Gastrocnemius medialis (tissue), 4 donors: ENCODE measurements around the gene WDSUB1. TPM values are rescaled to one million over a fixed set of nuclear protein-coding genes. Genes with fewer than 3 reads are reported as not detected.

Experiments used
- ATAC-seq, 2 donors: fragments of 150-250 bp; one replicate each; pipeline ENCODE4 v1.9.1; 2016
- DNase-seq, 2 donors: peaks; one replicate each; pipeline ENCODE4 v3.0.0-alpha.2; 2019
- H3K27ac ChIP-seq, 4 donors: fragments of 200-600 bp; sonication (generic); 1 replicate in 1 of 4; 2 replicates in 3 of 4; pipeline ENCODE4 v1.5.1; 2016 to 2018; ENCODE audit warnings: mild to moderate bottlenecking in 2 of 4, moderate library complexity in 1 of 4
- H3K27me3 ChIP-seq, 3 donors: fragments of 200-600 bp; sonication (generic) in 2 of 3; 1 replicate in 1 of 3; 2 replicates in 2 of 3; pipeline versions ENCODE4 v1.5.1 to v1.6.0; 2016 to 2019; ENCODE audit warnings: mild to moderate bottlenecking in 1 of 3, moderate library complexity in 1 of 3
- H3K36me3 ChIP-seq, 2 donors: fragments of 200-600 bp; sonication (generic) in 1 of 2; one replicate each; pipeline ENCODE4 v1.5.1; 2017 to 2018
- H3K4me1 ChIP-seq, 2 donors: fragments of 200-600 bp; sonication (generic) in 1 of 2; one replicate each; pipeline ENCODE4 v1.5.1; 2016 to 2017; ENCODE audit warnings: mild to moderate bottlenecking in 2 of 2
- H3K4me3 ChIP-seq, 4 donors: fragments of 200-600 bp; sonication (generic) in 3 of 4; 1 replicate in 1 of 4; 2 replicates in 3 of 4; pipeline ENCODE4 v1.5.1; 2016 to 2019; ENCODE audit warnings: mild to moderate bottlenecking in 2 of 4
- H3K9me3 ChIP-seq, 3 donors: fragments of 200-600 bp; sonication (generic) in 2 of 3; 1 replicate in 1 of 3; 2 replicates in 2 of 3; pipeline ENCODE4 v1.5.1; 2016 to 2019
- CTCF ChIP-seq, 5 experiments: fragments of 450-650 bp in 3 of 5; fragments of 200-600 bp in 2 of 5; sonication (generic) in 2 of 5; IDR thresholded peaks in 4 of 5; conservative IDR thresholded peaks in 1 of 5; 1 replicate in 4 of 5; 2 replicates in 1 of 5; pipeline ENCODE4 v1.5.1; 2016 to 2019; ENCODE audit warnings: antibody characterized with exemption in 5 of 5, mild to moderate bottlenecking in 3 of 5, moderate library complexity in 3 of 5
- POLR2A ChIP-seq, 2 donors: fragments of 450-650 bp; IDR thresholded peaks; one replicate each; pipeline ENCODE4 v1.6.1; 2017; ENCODE audit warnings: antibody characterized with exemption in 2 of 2, mild to moderate bottlenecking in 2 of 2, moderate library complexity in 2 of 2
- in situ Hi-C, 4 donors: fragments of 200-750 bp; cut with MboI; loops; one replicate each; pipeline versions ENCODE4 v1.15.0 to v1.8.0; 2017; ENCODE audit warnings: low sequenced_read_pairs in 4 of 4
- intact Hi-C: fragments of 100-400 bp; cut with DNase I; formaldehyde crosslinking; loops from one replicate; pipeline ENCODE4 v1.15.1; 2023; ENCODE audit warnings: low total_unique reads
- total RNA-seq, 4 donors: library from RNA; depleted of rRNA; stranded (reverse); fragments of >200 nt; gene quantifications; one replicate each; pipeline versions ENCODE4 v1.1.0 to v1.2.3, GENCODE V29; 2016

The WDSUB1 gene
- total RNA-seq, 4 donors from 2014 or later = 1.4 to 3.1 (median 2.5) TPM

DNA sequence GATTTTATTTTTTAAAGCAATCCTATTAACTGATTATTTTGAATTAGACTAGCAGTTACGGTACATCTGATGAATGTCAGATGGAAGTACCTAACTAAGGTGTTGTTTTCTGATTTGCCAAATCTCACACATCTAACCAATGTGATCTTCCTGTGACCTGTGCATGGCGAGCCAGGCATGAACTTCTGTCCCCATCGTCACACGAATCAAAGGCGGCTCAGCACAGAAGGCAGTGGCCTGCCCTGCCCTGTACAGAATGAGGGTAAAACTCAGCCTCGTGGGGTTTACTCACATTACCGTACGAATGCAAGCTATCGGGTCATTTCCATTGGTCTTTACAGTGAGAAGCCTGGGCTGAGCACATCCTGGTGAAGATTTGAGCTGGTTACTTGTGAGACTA is 87.3 kb downstream of the WDSUB1 start:
- Histone ChIP-seq H3K4me3 (no peak overlapping the region), H3K4me1 (no peaks in the 10 kb centered on the region), H3K27me3 (no peaks in the 10 kb centered on the region), H3K27ac (no peak overlapping the region), H3K9me3 (no peaks in the 10 kb centered on the region), H3K36me3 (no peaks in the 10 kb centered on the region)
- no peak for ATAC-seq
- no peak for TF ChIP-seq POLR2A (IDR thresholded peaks at IDR 0.05)
- intact Hi-C loops (no loop called here), in situ Hi-C loops (no loop called here)
- DNase-seq = no peak

DNA sequence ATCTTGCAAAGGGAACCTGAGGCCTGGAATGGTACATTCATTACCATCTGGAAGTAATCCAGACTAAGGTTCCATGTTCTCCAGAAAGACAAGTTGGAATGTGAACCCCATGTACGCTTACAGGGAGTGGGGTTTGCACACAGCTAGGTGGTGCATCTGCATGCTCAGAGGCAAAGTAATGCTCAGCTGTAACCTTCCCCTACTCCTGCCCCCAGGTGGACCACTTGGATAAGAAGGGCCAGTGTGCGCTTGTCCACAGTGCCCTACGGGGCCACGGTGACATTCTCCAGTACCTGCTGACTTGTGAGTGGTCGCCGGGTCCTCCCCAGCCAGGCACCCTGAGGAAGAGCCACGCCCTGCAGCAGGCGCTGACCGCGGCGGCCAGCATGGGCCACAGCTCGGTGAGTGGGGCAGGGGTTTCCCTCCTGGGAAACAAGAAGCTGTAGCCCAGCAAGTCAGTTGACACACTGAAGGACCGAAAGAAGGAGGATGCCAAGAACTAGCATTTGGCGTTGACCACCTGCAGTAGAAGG is 90.0 kb downstream of the WDSUB1 start:
- Histone ChIP-seq H3K4me1 (no peaks in the 10 kb centered on the region), H3K36me3 (no peaks in the 10 kb centered on the region)
- ATAC-seq = no peak

DNA sequence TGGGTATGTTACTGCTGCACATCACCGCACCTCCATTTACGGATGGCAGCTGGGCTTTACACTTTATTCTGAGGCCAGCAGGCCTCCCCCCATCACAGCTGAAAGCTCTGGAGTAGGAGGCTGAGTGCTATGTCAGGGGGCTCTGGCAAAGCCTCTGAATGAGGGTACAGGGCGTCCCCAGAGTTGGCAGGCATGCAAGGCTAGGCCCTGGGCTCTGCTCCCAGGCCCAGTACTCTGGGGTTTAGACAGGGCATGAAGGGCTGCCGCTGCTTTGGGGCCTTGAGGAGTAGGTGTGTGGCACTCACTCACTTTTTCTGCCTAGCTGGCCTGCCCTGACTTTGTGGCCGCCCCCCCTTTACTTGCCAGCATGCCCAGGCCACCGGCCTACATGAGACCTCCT is 90.8 kb downstream of the WDSUB1 start:
- Histone ChIP-seq H3K4me3 (no peak overlapping the region), H3K4me1 (no peaks in the 10 kb centered on the region), H3K9me3 (no peaks in the 10 kb centered on the region), H3K27ac (no peak overlapping the region), H3K36me3 (no peaks in the 10 kb centered on the region), H3K27me3 (no peaks in the 10 kb centered on the region)
- TF ChIP-seq POLR2A (IDR thresholded peaks at IDR 0.05) = no peak
- intact Hi-C loops (no loop called here), in situ Hi-C loops (no loop called here)
- ATAC-seq (no peak), DNase-seq (no peak)

More for the DNA sequence above, 90.0 kb downstream of the WDSUB1 start:
- intact Hi-C loops (no loop called here), in situ Hi-C loops (no loop called here)
- H3K4me3 ChIP-seq = no peak overlapping the region
- H3K9me3 ChIP-seq = no peaks in the 10 kb centered on the region
- no peak for DNase-seq
- H3K27ac ChIP-seq = no peak overlapping the region
- TF ChIP-seq CTCF (IDR thresholded peaks at IDR 0.05 in 4 of 5, conservative IDR thresholded peaks at IDR 0.05 in 1 of 5) (no peak), POLR2A (IDR thresholded peaks at IDR 0.05) (no peak)
- H3K27me3 ChIP-seq = no peaks in the 10 kb centered on the region

GRCh38 chr2:159194241-159194640 is 92.3 kb downstream of the WDSUB1 start:
- ATAC-seq (no peak), DNase-seq (no peak)
- TF ChIP-seq POLR2A (IDR thresholded peaks at IDR 0.05) = no peak
- no peak for TF ChIP-seq CTCF (IDR thresholded peaks at IDR 0.05 in 4 of 5, conservative IDR thresholded peaks at IDR 0.05 in 1 of 5)
- H3K27ac ChIP-seq = no peak overlapping the region
- no peaks in the 10 kb centered on the region for H3K36me3 ChIP-seq
- no peaks in the 10 kb centered on the region for H3K9me3 ChIP-seq
- intact Hi-C loops = no loop called here
- H3K4me3 ChIP-seq = no peak overlapping the region
- in situ Hi-C loops = no loop called here
- no peaks in the 10 kb centered on the region for H3K4me1 ChIP-seq
- no peaks in the 10 kb centered on the region for H3K27me3 ChIP-seq

DNA sequence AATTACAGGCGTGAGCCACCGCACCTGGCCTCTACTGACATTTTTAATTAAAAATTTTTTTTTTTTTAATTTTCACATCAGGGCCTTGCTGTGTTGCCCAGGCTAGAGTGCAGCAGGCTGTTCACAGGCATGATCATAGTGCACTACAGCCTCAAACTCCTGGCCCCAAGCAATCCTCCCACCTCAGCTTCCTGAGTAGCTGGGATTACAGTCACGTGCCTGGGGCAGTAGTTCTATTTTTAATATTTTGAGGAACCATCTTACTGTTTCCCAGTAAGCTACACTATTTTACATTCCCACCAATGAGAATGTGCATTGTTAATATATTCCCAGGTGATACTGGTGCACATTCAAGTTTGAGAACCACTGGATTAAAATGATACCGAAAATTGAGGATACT is 92.7 kb downstream of the WDSUB1 start:
- intact Hi-C loops = no loop called here
- Histone ChIP-seq H3K36me3 (no peaks in the 10 kb centered on the region), H3K4me1 (no peaks in the 10 kb centered on the region), H3K4me3 (no peak overlapping the region), H3K27ac (no peak overlapping the region), H3K27me3 (no peaks in the 10 kb centered on the region), H3K9me3 (no peaks in the 10 kb centered on the region)
- DNase-seq (no peak), ATAC-seq (no peak)
- TF ChIP-seq POLR2A (IDR thresholded peaks at IDR 0.05) (no peak), CTCF (IDR thresholded peaks at IDR 0.05 in 4 of 5, conservative IDR thresholded peaks at IDR 0.05 in 1 of 5) (no peak)
- in situ Hi-C loops = no loop called here

DNA sequence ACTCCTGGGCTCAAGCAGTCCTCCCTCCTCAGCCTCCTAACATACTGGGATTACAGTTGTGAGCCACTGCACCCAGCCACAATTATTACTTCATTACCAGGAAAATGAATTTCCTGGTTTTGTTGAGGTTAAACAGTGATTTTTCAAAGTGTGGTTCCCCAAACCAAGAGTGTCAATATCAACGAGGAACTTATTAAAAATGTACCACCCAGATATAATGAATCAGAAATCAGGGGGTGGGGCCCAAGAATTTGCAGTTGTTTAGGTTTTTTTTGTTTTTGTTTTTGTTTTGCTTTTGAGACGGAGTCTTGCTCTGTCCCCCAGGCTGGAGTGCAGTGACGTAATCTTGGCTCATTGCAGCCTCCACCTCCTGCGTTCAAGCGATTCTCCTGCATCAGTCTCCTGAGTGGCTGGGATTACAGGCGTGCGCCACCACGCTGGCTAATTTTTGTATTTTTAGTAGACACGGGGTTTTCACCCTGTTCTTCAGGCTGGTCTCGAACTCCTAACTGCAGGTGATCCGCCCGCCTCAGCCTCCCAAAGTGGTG is 94.1 kb downstream of the WDSUB1 start:
- in situ Hi-C loops = no loop called here
- no peaks in the 10 kb centered on the region for H3K27me3 ChIP-seq
- no peak for DNase-seq

More for the DNA sequence above, 94.1 kb downstream of the WDSUB1 start:
- H3K27ac ChIP-seq = no peak overlapping the region
- no peaks in the 10 kb centered on the region for H3K9me3 ChIP-seq
- H3K36me3 ChIP-seq = no peaks in the 10 kb centered on the region
- intact Hi-C loops = no loop called here
- H3K4me3 ChIP-seq = no peak overlapping the region
- no peak for ATAC-seq
- peaks cover 0 to 2% of the 10 kb centered on the region in 2 donors for H3K4me1 ChIP-seq
- no peak for TF ChIP-seq CTCF (IDR thresholded peaks at IDR 0.05 in 4 of 5, conservative IDR thresholded peaks at IDR 0.05 in 1 of 5)
- TF ChIP-seq POLR2A (IDR thresholded peaks at IDR 0.05) = no peak
